NCI-H1417 (cell line): ENCODE results near the gene DBNL.
A peak's percentile ranks its signal among the peaks of the same experiment; 100 is the strongest.

Experiments used
- DNase-seq, 3 experiments: peaks; one replicate each; lab custom pipeline; 2025; lab: John Stamatoyannopoulos, UW

Gene DBNL

GRCh38 chr7:44077061-44077460 is 32.6 kb downstream of the DBNL start:
- no peak for DNase-seq

- DNase-seq: no peak
These were observed 33.2 kb downstream of the DBNL start for GRCh38 chr7:44077681-44078091.

GRCh38 chr7:44078521-44078920 is 34.0 kb downstream of the DBNL start:
- DNase-seq: no peak

- no peak for DNase-seq
These were observed 35.0 kb downstream of the DBNL start for GRCh38 chr7:44079331-44080021.

GRCh38 chr7:44080118-44080517 is 35.6 kb downstream of the DBNL start:
- DNase-seq: no peak

GRCh38 chr7:44080686-44081265 is 36.3 kb downstream of the DBNL start:
- DNase-seq: no peak

GRCh38 chr7:44081266-44081748 is 36.8 kb downstream of the DBNL start:
- peak in 1 of 3 experiments; percentile 10 for DNase-seq

- peak; percentile 98 to 99 (median 98) for DNase-seq
These were observed 38.2 kb downstream of the DBNL start for GRCh38 chr7:44082541-44083207.

- no peak for DNase-seq
These were observed 39.3 kb downstream of the DBNL start for GRCh38 chr7:44083796-44084195.

GRCh38 chr7:44084701-44085100 is 40.2 kb downstream of the DBNL start:
- no peak for DNase-seq

GRCh38 chr7:44085546-44085945 is 41.0 kb downstream of the DBNL start:
- DNase-seq: no peak

GRCh38 chr7:44086627-44087026 is 42.1 kb downstream of the DBNL start:
- no peak for DNase-seq

- no peak for DNase-seq
These were observed 43.7 kb downstream of the DBNL start for GRCh38 chr7:44087911-44088838.

- no peak for DNase-seq
These were observed 48.7 kb downstream of the DBNL start for GRCh38 chr7:44093102-44093641.

GRCh38 chr7:44094365-44094764 is 49.9 kb downstream of the DBNL start:
- DNase-seq: no peak

GRCh38 chr7:44094883-44095592 is 50.5 kb downstream of the DBNL start:
- DNase-seq: no peak

GRCh38 chr7:44095781-44096180 is 51.3 kb downstream of the DBNL start:
- DNase-seq: no peak

GRCh38 chr7:44096326-44096881 is 51.9 kb downstream of the DBNL start:
- no peak for DNase-seq

- DNase-seq: no peak
These were observed 52.8 kb downstream of the DBNL start for GRCh38 chr7:44097064-44097932.
